ENCODE results near the gene ECEL1. TPM values are rescaled to one million over a fixed set of nuclear protein-coding genes. Genes with fewer than 3 reads are reported as not detected.

Gene ECEL1
- total and polyA plus RNA-seq, 2 experiments from 2014 or later: 1.1 to 1.2 TPM

DNA sequence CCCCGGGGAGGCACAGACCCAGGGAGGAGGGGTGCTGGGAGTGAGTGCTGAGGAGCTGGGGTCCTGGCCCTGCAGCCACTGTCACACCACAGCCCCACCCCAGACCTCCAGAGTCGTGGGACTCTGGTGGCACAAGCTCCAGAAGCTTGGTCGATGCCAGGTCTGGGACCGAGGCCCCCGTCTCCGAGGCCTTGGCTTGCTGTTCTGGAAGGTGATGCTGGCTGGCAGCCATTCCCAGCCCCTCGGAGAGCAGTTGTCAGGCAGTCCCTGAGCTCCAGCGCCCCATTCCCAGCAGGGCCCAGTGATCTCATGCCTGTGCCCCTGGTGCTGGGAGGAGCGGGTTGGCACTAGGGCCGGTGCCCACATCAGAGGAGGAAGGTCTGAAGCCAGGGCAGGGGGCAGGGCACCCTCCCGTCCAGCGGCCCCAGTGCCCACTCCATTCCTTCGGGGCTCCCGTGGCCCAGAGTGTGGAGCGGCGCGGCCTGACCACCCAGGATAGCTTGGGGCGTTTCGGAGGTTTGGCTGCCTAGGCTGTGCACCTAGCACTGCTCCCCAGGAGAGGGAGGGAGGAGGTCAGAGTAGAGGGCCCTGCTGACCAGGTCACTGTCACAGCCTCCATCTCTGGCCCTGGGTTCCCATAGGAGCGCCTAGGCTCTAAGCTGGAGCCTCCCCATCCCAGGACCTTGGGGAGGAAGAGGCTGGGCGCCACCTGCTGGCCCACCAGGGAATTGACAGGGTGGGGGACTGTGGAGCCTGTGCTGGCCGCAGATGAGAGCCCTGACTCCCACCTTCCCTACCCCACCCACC lies 48.5 kb downstream of the ECEL1 start:
- H3K4me1 ChIP-seq (ENCODE audit: insufficient read depth): no peaks in the 10 kb centered on the region
- H3K4me3 ChIP-seq: no peak overlapping the region
- no peak for DNase-seq (ENCODE audit: low spot score)
- TF ChIP-seq EZH2 (IDR thresholded peaks at IDR 0.05; ENCODE audit: borderline replicate concordance): no peak
- TF ChIP-seq CTCF (IDR thresholded peaks at IDR 0.05; ENCODE audit: poor library complexity): peak; percentile 53
- no peaks in the 10 kb centered on the region for H3K36me3 ChIP-seq (replicated peaks; ENCODE audit: insufficient read depth, low read depth)
- H2AFZ ChIP-seq: no peak overlapping the region
- no peaks in the 10 kb centered on the region for H4K20me1 ChIP-seq (ENCODE audit: insufficient read depth, poor library complexity, severe bottlenecking)
- no peaks in the 10 kb centered on the region for H3K27me3 ChIP-seq
- WGBS (ENCODE audit: low lambda C conversion rate, missing lambda C conversion rate): 81% methylated on average over 20 of the region's 22 CpGs
- no peaks in the 10 kb centered on the region for H3K79me2 ChIP-seq
- H3K9me3 ChIP-seq (ENCODE audit: low read depth): no peaks in the 10 kb centered on the region
- H3K27ac ChIP-seq: no peak overlapping the region
- H3K4me2 ChIP-seq: no peak overlapping the region
- H3K9me2 ChIP-seq (replicated peaks; ENCODE audit: insufficient read depth): no peaks in the 10 kb centered on the region

GRCh38 chr2:232438091-232438490 lies 49.5 kb downstream of the ECEL1 start:
- Histone ChIP-seq H3K9me3 (ENCODE audit: low read depth) (no peaks in the 10 kb centered on the region), H3K79me2 (no peaks in the 10 kb centered on the region), H3K4me2 (no peak overlapping the region), H3K27me3 (no peaks in the 10 kb centered on the region), H3K4me3 (no peak overlapping the region), H3K36me3 (replicated peaks; ENCODE audit: insufficient read depth, low read depth) (no peaks in the 10 kb centered on the region), H2AFZ (no peak overlapping the region), H3K27ac (no peak overlapping the region), H4K20me1 (ENCODE audit: insufficient read depth, poor library complexity, severe bottlenecking) (no peaks in the 10 kb centered on the region), H3K4me1 (ENCODE audit: insufficient read depth) (no peaks in the 10 kb centered on the region), H3K9me2 (replicated peaks; ENCODE audit: insufficient read depth) (no peaks in the 10 kb centered on the region)
- 91% methylated on average over 12 of the region's 12 CpGs for WGBS (ENCODE audit: low lambda C conversion rate, missing lambda C conversion rate)
- no peak for TF ChIP-seq EZH2 (IDR thresholded peaks at IDR 0.05; ENCODE audit: borderline replicate concordance)
- no peak for TF ChIP-seq EZH2phosphoT487 (IDR thresholded peaks at IDR 0.05; ENCODE audit: low read depth, severe bottlenecking, unreplicated experiment)
- no peak for TF ChIP-seq CTCF (IDR thresholded peaks at IDR 0.05; ENCODE audit: poor library complexity)
- no peak for DNase-seq (ENCODE audit: low spot score)

- Histone ChIP-seq H4K20me1 (ENCODE audit: insufficient read depth, poor library complexity, severe bottlenecking) (no peaks in the 10 kb centered on the region), H3K4me1 (ENCODE audit: insufficient read depth) (no peaks in the 10 kb centered on the region), H3K27ac (no peak overlapping the region), H3K4me3 (no peak overlapping the region), H3K9me3 (ENCODE audit: low read depth) (no peaks in the 10 kb centered on the region), H3K27me3 (no peaks in the 10 kb centered on the region), H3K79me2 (no peaks in the 10 kb centered on the region), H3K9me2 (replicated peaks; ENCODE audit: insufficient read depth) (no peaks in the 10 kb centered on the region), H3K4me2 (no peak overlapping the region), H3K36me3 (replicated peaks; ENCODE audit: insufficient read depth, low read depth) (no peaks in the 10 kb centered on the region), H2AFZ (no peak overlapping the region)
- no peak for DNase-seq (ENCODE audit: low spot score)
- WGBS (ENCODE audit: low lambda C conversion rate, missing lambda C conversion rate): 92% methylated on average over 11 of the region's 12 CpGs
- TF ChIP-seq EZH2phosphoT487 (IDR thresholded peaks at IDR 0.05; ENCODE audit: low read depth, severe bottlenecking, unreplicated experiment): no peak
- no peak for TF ChIP-seq CTCF (IDR thresholded peaks at IDR 0.05; ENCODE audit: poor library complexity)
- TF ChIP-seq EZH2 (IDR thresholded peaks at IDR 0.05; ENCODE audit: borderline replicate concordance): no peak
Observed at GRCh38 chr2:232437195-232437571, 50.5 kb downstream of the ECEL1 start.
